Testis (tissue), 3 donors: ENCODE results near the gene FMNL3. TPM values are rescaled to one million over a fixed set of nuclear protein-coding genes. Genes with fewer than 3 reads are reported as not detected.
A peak's percentile ranks its signal among the peaks of the same experiment; 100 is the strongest.

Source experiments
- DNase-seq: peaks from one replicate; pipeline ENCODE4 v3.0.0-alpha.2; 2019
- H3K27ac ChIP-seq, 2 donors: fragments of 200-600 bp; sonication (generic); one replicate each; pipeline ENCODE4 v1.5.1; 2019
- H3K27me3 ChIP-seq: fragments of 200-600 bp; sonication (generic); one replicate; pipeline ENCODE4 v1.5.1; 2019
- H3K36me3 ChIP-seq: fragments of 200-600 bp; sonication (generic); one replicate; pipeline ENCODE4 v1.5.1; 2017; ENCODE audit warnings: low read depth; ENCODE audit errors: missing control alignments
- H3K4me1 ChIP-seq: fragments of 200-600 bp; sonication (generic); one replicate; pipeline ENCODE4 v1.5.1; 2019
- H3K4me3 ChIP-seq, 2 donors: fragments of 200-600 bp; sonication (generic); one replicate each; pipeline ENCODE4 v1.5.1; 2017 to 2019
- H3K9me3 ChIP-seq: fragments of 200-600 bp; sonication (generic); one replicate; pipeline ENCODE4 v1.5.1; 2017
- POLR2A ChIP-seq: fragments of 450-650 bp; IDR thresholded peaks from one replicate; pipeline ENCODE4 v1.6.1; 2017; ENCODE audit warnings: antibody characterized with exemption, mild to moderate bottlenecking, moderate library complexity
- WGBS, 2 donors: methylation state at CpG; one replicate each; pipeline ENCODE4 v1.1.5; 2018; 5-methylcytosine and 5-hydroxymethylcytosine counted together
- intact Hi-C: fragments of 100-400 bp; cut with DNase I; formaldehyde crosslinking; loops from one replicate; pipeline ENCODE4 v1.15.1; 2023; ENCODE audit warnings: low total_unique reads
- polyA plus RNA-seq: library from polyadenylated mRNA; stranded (reverse); fragments of 350-450 nt; fragmentation: Illumina TruSeq; extraction: RNeasy Lipid Tissue Mini Kit (QIAGEN cat#74804); gene quantifications from one replicate; pipeline ENCODE4 v1.2.3, GENCODE V29; 2014; ENCODE audit warnings: low read depth, low replicate concordance; ENCODE audit not compliant: insufficient read depth
- total RNA-seq, 2 donors: library from RNA; depleted of rRNA; stranded (reverse); fragments of >200 nt; gene quantifications; one replicate each; pipeline ENCODE4 v1.2.3, GENCODE V29; 2016
- TF ChIP-seq, protein P1 (sequence below), 3 experiments: fragments of 450-650 bp in 2 of 3; fragments of 200-600 bp in 1 of 3; sonication (generic) in 1 of 3; IDR thresholded peaks; one replicate each; pipeline ENCODE4 v1.5.1; 2016 to 2019; ENCODE audit warnings: antibody characterized with exemption in 3 of 3, mild to moderate bottlenecking in 2 of 3, moderate library complexity in 1 of 3

Gene FMNL3
- total and polyA plus RNA-seq, 3 donors from 2014 or later: 26.0 to 73.5 (median 40.5) TPM

DNA sequence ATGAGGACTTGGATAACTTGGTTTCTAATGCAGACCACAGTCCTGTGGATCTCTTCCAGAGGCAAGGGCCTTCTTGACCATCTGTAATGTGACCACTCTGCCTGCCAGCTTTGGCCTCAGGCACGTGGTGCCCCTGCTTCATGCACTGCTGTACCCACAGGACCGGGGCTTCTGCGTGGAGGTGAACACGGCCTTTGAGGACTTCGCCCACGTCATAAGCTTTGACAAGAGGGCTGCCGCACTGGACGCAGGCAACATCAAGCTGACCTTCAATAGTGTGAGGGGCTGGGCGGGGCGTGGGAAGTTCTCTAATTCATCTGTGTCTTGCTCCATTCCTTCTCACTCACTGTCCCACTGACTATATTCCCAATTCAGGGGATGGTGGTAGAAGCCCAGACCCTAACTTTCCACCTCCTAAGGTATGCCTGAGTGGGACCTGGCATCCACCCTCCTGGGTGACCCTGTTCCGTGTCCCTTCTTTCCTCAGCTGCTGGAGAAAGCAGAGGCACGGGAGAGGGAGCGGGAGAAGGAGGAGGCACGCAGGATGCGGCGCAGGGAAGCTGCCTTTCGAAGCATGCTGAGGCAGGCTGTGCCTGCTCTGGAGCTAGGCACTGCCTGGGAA is 65.3 kb downstream of the FMNL3 start:
- H3K36me3 ChIP-seq: no peaks in the 10 kb centered on the region
- TF ChIP-seq POLR2A: no peak
- TF ChIP-seq, protein P1, sequence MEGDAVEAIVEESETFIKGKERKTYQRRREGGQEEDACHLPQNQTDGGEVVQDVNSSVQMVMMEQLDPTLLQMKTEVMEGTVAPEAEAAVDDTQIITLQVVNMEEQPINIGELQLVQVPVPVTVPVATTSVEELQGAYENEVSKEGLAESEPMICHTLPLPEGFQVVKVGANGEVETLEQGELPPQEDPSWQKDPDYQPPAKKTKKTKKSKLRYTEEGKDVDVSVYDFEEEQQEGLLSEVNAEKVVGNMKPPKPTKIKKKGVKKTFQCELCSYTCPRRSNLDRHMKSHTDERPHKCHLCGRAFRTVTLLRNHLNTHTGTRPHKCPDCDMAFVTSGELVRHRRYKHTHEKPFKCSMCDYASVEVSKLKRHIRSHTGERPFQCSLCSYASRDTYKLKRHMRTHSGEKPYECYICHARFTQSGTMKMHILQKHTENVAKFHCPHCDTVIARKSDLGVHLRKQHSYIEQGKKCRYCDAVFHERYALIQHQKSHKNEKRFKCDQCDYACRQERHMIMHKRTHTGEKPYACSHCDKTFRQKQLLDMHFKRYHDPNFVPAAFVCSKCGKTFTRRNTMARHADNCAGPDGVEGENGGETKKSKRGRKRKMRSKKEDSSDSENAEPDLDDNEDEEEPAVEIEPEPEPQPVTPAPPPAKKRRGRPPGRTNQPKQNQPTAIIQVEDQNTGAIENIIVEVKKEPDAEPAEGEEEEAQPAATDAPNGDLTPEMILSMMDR (IDR thresholded peaks at IDR 0.05): no peak

DNA sequence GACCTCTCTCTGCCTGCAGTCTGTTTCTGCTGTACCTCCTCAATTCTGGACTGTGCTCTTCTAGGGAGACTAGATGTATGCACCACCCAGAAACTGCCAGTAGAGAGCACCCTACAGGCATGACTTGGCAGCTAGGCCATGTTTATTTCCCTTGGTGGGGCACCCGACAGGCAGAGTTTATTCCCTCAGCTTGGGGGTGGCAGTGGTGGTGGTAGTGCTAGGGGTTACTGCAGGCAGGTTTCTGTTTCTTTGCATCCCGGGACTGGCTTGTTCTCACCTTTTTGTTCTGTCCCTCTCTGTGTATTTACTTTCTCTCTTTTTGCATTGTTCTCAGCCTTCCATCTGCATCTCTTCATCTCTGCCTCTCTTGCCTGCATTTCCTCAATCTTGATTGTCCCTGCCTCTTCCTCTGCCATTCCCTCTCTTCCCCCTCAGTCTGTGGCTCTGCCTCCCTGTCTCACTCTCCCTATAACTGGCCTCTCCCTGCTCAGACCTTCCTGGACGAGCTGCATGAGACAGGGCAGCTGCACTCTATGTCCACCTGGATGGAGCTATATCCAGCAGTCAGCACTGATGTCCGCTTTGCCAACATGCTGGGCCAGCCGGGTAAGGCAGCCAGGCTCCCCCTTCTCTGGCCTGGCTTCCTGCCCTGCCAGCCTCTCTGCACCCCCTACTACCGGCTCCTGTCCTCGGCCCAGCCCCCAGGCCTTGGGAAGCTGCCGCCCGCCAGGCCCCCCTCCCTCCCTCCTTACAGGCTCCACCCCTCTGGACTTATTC is 70.0 kb downstream of the FMNL3 start:
- intact Hi-C loops: no loop called here
- DNase-seq: peak; percentile 81
- H3K36me3 ChIP-seq: no peaks in the 10 kb centered on the region
- TF ChIP-seq, protein P1 (IDR thresholded peaks at IDR 0.05): peak; percentile 56 to 73 (median 65)
- TF ChIP-seq POLR2A: no peak
- peaks cover 12% of the 10 kb centered on the region for H3K4me1 ChIP-seq
- no peak overlapping the region for H3K27ac ChIP-seq
- WGBS, 2 donors: 23% methylated on average over 9 of the region's 9 CpGs
- no peaks in the 10 kb centered on the region for H3K9me3 ChIP-seq
- no peak overlapping the region for H3K4me3 ChIP-seq
- H3K27me3 ChIP-seq: no peaks in the 10 kb centered on the region

More for the DNA sequence above, 65.3 kb downstream of the FMNL3 start:
- H3K27me3 ChIP-seq: no peaks in the 10 kb centered on the region
- no peak overlapping the region for H3K27ac ChIP-seq
- intact Hi-C loops: no loop called here
- H3K9me3 ChIP-seq: no peaks in the 10 kb centered on the region
- H3K4me3 ChIP-seq: no peak overlapping the region
- no peak for DNase-seq
- H3K4me1 ChIP-seq: peaks cover 18% of the 10 kb centered on the region
- 86 to 89% methylated on average over 14 to 17 of the region's 17 CpGs for WGBS, 2 donors

DNA sequence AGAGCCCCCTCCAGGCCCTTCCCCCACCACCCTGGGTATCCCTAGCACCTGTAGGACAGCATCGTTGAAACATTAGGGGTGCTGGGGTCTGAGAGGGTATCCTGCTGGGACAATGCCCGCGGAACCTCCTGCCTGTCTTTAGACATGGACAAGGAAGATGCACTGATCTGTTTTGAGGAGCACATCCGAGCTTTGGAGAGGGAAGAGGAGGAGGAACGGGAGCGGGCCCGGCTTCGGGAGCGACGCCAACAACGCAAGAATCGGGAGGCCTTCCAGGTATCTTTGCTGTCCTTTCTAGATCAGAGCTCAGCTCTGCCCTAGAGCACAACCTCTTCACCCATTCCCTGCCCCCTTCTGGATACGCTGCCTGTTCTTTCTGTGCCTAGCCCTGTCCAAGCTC is 70.6 kb downstream of the FMNL3 start:
- peak; percentile 15 for DNase-seq

DNA sequence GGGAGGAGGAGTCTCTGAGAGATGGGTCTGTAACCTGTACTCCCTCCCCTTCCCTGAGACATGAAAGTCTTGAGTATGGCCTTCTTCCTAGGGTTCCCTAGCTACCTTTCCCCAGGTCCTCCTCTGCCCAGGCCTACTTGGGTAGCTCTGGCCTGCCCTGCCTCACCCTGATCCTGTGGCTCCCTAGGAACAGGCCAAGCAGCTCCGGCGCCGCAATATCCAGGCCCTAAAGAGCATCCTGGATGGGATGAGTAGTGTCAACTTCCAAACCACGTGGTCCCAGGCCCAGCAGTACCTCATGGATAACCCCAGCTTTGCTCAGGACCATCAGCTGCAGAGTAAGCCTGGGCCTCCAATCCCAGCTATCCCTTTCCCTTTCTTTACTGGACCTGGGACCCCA is 71.5 kb downstream of the FMNL3 start:
- Histone ChIP-seq H3K9me3 (no peaks in the 10 kb centered on the region), H3K4me3 (no peak overlapping the region), H3K27me3 (no peaks in the 10 kb centered on the region), H3K4me1 (peaks cover 12% of the 10 kb centered on the region), H3K36me3 (no peaks in the 10 kb centered on the region), H3K27ac (no peak overlapping the region)
- TF ChIP-seq, protein P1 (IDR thresholded peaks at IDR 0.05): no peak
- no peak for TF ChIP-seq POLR2A
- intact Hi-C loops: no loop called here
- no peak for DNase-seq
- 88 to 92% methylated on average over 4 of the region's 4 CpGs for WGBS, 2 donors

More for the DNA sequence above, 70.6 kb downstream of the FMNL3 start:
- no peak for TF ChIP-seq POLR2A
- TF ChIP-seq, protein P1 (IDR thresholded peaks at IDR 0.05): no peak
- Histone ChIP-seq H3K4me3 (no peak overlapping the region), H3K27me3 (no peaks in the 10 kb centered on the region), H3K4me1 (peaks cover 12% of the 10 kb centered on the region), H3K27ac (no peak overlapping the region), H3K36me3 (no peaks in the 10 kb centered on the region), H3K9me3 (no peaks in the 10 kb centered on the region)
- intact Hi-C loops: no loop called here
- 71 to 79% methylated on average over 12 to 13 of the region's 13 CpGs for WGBS, 2 donors
